NOMO-1 treated with DMSO at 0.1 percent for 48 hours (cell line): ENCODE measurements around the gene GSK3B.
"Not testable (repeated sequence)": the region's sequence is repeated elsewhere in the genome, so short reads cannot be mapped to it uniquely, and the experiment has no call there.

Experiments used
- DNase-seq: peaks from one replicate; lab custom pipeline; 2025; ENCODE audit not compliant: unreplicated experiment; lab: John Stamatoyannopoulos, UW

The GSK3B gene

GRCh38 chr3:120021523-120021922 is 72.7 kb downstream of the GSK3B start:
- DNase-seq = no peak

- DNase-seq = no peak
Observed at GRCh38 chr3:120018299-120018698, 75.9 kb downstream of the GSK3B start.

GRCh38 chr3:120017692-120018091 is 76.6 kb downstream of the GSK3B start:
- no peak for DNase-seq

- no peak for DNase-seq
Observed at GRCh38 chr3:120013481-120013880, 80.8 kb downstream of the GSK3B start.

DNA sequence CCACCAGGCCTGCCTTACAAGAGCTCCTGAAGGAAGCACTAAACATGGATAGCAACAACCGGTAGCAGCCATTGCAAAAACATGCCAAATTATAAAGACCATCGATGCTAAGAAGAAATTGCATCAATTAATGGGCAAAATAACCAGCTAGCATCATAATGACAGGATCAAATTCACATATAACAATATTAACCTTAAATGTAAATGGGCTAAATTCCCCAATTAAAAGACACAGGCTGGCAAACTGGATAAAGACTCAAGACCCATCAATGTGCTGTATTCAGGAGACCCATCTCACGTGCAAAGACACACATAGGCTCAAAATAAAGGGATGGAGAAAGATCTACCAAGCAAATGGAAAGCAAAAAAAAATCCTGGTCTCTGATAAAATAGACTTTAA is 88.5 kb downstream of the GSK3B start:
- not testable (repeated sequence) for DNase-seq

DNA sequence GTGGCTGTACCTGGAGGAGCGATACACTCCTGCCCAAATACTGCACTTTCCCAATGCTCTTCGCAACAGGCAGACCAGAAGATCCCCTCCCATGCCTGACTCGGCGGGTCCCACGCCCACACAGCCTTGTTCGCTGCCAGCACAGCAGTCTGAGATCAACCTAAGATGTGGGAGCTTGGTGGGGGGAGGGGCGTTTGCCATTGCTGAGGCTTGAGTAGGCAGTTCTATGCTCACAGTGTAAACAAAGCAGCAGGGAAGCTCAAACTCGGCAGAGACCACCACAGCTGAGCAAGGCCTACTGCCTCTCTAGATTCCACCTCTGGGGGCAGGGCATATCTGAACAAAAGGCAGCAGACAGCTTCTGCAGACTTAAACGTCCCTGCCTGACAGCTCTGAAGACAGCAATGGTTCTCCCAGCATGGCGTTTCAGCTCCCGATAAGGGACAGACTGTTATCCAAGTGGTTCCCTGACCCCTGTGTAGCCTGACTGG is 90.2 kb downstream of the GSK3B start:
- DNase-seq = not testable (repeated sequence)

GRCh38 chr3:119998166-119998565 is 96.1 kb downstream of the GSK3B start:
- no peak for DNase-seq

DNA sequence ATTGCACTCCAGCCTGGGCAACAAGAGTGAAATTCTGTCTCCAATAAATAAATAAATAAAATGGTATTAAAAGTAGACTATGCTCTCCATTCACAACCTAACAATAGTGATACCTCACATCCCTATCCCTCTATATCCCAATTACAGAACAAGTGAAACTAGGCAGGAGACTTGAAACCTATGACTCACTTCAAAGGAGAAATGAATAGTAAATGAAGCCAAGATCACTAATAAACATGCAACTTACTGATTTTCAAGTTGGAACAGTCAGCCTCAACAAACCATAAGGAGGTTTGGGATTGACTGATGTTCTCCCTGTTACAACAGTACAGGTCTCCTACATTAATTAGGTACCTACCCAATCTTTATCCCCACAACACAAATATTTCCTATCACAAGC is 103.4 kb downstream of the GSK3B start:
- no peak for DNase-seq

- DNase-seq = no peak
Observed at GRCh38 chr3:119989981-119990655, 104.1 kb downstream of the GSK3B start.

DNA sequence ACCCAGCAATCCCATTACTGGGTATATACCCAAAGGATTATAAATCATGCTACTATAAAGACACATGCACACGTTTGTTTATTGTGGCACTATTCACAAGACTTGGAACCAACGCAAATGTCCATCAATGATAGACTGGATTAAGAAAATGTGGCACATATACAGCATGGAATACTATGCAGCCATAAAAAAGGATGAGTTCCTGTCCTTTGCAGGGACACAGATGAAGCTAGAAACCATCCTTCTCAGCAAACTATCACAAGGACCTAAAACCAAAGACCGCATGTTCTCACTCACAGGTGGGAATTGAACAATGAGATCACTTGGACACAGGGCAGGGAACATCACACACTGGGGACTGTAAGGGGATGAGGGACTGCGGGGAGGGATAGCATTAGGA is 107.4 kb downstream of the GSK3B start:
- not testable (repeated sequence) for DNase-seq

DNA sequence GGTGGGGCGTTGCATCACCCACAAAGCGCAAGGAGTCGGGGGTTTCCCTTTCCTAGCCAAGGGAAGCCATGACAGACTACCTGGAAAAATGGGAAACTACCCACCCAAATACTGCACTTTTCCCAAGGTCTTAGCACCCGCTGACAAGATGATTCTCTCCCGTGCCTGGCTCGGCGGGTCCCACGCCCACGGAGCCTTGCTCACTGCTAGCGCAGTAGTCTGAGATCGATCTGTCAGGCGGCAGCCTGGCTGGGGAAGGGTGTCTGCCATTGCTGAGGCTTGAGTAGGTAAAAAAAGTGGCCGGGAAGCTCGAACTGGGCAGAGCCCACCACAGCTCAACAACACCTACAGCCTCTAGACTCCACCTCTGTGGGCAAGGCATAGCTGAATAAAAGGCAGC is 112.9 kb downstream of the GSK3B start:
- DNase-seq = no peak

- no peak for DNase-seq
Observed at GRCh38 chr3:119978554-119979208, 115.6 kb downstream of the GSK3B start.

- DNase-seq = no peak
Observed at GRCh38 chr3:119977353-119977752, 116.9 kb downstream of the GSK3B start.

- no peak for DNase-seq
Observed at GRCh38 chr3:119976214-119976613, 118.0 kb downstream of the GSK3B start.

- no peak for DNase-seq
Observed at GRCh38 chr3:119974656-119975055, 119.6 kb downstream of the GSK3B start.

- DNase-seq = no peak
Observed at GRCh38 chr3:119973018-119973646, 121.1 kb downstream of the GSK3B start.

- DNase-seq = no peak
Observed at GRCh38 chr3:119969759-119970158, 124.5 kb downstream of the GSK3B start.

- DNase-seq = no peak
Observed at GRCh38 chr3:119967353-119968006, 126.8 kb downstream of the GSK3B start.

DNA sequence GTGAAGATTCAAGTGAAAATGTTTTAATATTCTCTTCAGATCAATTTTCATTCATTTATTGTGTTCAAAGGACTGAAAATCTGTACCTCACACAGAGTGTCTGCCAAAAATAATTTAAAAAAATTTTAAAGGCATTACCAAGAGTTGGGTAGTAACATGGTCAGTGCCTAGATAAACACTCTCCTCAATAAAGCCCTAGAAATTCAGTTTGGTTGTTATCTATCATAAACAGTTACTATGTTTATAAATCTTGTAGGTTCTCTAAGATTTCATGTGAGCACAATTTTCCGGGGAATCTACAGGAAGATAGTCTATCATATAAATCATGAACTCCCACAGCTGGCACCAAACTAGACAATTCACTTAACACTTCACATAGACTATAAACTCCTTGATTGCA is 128.6 kb downstream of the GSK3B start:
- no peak for DNase-seq

- no peak for DNase-seq
Observed at GRCh38 chr3:119964294-119964693, 130.0 kb downstream of the GSK3B start.

DNA sequence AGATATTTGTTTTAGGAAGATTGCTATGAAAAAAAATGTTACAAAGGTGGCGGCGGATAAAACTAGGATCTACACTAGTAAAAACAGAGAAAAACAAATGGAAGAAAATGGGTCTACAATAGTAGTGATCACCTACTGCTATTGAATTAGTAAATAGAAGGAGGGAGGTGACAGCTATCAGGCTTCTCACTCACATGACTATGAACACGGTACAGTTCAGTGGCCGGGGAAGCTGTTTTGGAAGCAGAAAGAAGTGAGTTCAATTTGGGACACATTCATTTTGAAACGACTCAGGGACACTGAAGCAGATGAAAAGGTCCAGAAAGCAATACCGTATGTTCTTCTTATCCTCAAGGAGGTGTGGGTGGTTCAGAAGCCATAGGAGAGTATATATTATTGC is 138.3 kb downstream of the GSK3B start:
- DNase-seq = no peak
